ENCODE results near the gene AKAP17A.

AKAP17A gene

DNA sequence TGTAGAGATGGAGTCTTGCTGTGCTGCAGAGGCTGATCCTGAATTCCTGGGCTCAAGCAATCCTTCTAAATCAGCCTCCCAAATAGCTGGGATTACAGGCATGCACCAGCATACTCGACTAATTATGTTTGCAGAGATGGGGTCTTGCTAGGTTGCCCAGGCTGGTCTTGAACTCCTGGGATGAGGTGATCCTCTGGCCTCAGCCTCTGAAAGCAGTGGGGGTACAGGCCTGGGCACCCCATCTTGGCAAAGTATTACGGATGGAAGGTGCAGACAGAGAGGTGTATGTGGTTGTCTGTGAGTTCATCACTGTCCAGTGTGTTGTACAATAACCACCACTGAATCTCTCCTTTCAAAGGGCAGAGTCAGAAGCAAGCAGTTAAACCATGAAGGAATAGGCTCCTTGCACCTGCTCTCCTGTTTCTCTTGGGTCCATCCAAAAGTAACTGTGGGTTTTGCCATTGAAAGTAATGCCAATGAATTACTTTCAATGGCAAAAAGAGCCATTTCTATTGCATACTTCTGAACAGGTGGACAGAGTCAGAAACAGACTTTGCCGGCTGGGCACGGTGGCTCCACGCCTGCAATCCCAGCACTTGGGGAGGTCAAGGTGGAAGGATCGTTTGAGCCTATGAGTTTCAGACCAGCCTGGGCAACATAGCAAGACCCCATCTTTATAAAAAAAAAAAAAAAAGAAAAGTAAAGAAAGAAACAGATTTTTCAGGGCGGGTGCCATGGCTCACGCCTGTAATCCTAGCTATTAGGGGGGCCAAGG lies 7.0 kb upstream of the AKAP17A start:
- no peak for DNase-seq

DNA sequence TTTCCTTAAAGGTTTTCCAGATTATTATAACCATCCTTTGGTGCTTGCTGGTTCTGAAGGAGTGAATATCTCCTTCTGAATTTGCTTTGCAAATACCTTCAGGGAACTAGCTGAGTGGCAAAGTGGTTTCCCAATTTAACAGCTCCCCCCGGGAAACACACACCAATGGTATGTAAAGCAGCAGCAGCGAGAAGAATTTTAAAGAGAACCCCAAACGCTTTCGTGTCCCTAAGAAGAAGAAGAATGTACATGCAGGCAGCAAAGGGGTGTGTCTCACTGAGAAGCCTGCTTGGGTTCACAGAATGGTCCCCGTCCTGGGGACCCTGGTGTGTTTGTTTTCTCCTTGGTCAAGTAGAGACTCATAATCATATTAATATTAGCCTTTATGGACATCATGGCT lies 4.2 kb upstream of the AKAP17A start:
- no peak for DNase-seq

GRCh38 chrX:1589356-1590130 lies 1.9 kb upstream of the AKAP17A start:
- no peak for DNase-seq

GRCh38 chrX:1591863-1592469 lies 562 bp downstream of the AKAP17A start:
- DNase-seq, result peak; percentile 20 to 47 (median 28)

- DNase-seq, result peak; percentile 62 to 75 (median 71)
Measured at GRCh38 chrX:1592470-1593142, 1.2 kb downstream of the AKAP17A start.

- DNase-seq, result no peak
Measured at GRCh38 chrX:1593286-1594271, 2.2 kb downstream of the AKAP17A start.

GRCh38 chrX:1595711-1596060 lies 4.3 kb downstream of the AKAP17A start:
- no peak for DNase-seq

- no peak for DNase-seq
Measured at GRCh38 chrX:1596676-1597344, 5.4 kb downstream of the AKAP17A start.

- no peak for DNase-seq
Measured at GRCh38 chrX:1597345-1598020, 6.1 kb downstream of the AKAP17A start.

- no peak for DNase-seq
Measured at GRCh38 chrX:1598021-1598875, 6.8 kb downstream of the AKAP17A start.

DNA sequence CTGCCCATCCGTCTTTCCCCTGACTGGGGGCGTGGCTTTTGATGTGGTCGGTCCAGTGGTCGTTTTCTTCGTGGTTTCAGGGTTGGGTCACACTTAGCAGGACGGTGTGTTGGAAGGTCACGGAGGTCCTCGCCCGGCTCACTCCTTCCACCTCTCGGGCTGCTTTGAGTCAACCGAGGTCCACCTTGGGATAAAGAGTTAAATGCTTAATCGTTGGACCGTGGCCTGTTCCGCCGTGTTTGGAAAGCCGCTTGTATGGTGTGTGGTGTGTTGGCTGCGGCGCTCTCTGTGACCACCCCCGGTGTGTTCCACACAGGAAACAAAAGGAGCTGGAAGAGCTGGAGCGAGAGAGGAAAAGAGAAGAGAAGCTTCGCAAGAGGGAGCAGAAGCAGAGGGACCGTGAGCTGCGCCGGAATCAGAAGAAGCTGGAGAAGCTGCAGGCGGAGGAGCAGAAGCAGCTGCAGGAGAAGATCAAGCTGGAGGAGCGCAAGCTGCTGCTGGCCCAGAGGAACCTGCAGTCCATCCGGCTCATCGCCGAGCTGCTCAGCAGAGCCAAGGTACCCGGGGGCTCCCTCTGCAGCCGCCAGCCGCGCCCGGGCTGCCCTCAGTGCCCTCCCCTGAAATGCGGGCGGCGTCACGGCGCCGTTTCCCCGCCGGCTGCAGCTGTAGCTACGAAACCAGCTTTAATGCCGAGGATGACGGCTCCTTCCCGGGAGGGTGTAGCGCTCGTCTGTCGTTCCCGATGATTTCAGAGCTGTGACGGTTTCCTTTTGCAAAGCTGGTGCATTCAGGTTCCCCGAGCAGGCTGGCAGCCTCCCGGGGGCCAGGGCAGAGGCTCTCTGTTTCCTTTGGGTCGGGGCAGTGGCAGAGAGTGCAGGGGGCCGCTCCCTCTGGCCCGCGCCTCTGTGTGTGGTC lies 7.7 kb downstream of the AKAP17A start:
- no peak for DNase-seq

DNA sequence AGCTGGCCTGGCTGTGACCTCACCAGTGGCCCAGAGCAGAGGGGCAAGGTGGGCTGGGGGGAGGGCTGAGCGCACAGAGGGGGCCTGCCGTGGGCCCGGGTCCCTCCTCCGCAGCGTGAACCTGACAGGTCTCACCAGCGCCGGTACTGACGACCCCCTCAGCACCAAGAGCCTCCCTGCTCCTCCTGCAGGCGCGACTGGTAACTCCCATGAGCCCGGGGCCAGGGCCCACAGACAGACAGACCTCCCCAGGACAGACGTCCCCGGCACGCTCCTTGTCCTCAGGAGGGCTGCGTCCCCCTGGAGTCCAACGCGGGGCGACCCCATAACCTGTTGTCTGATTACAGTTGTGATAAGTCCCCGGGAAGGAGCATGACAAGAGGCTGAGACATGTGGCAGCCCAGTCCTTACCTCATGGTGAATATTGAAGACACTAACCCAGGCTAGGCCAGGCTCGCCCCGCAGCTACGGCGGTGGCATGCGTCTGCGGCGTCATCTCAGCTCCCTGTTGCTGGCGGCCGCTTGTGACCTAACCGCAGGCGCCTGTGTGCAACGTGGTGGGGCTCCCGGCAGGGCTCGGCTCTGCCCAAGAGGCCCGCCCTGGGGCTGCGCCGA lies 8.5 kb downstream of the AKAP17A start:
- no peak for DNase-seq

- no peak for DNase-seq
Measured at GRCh38 chrX:1600406-1601050, 9.1 kb downstream of the AKAP17A start.

- no peak for DNase-seq
Measured at GRCh38 chrX:1601051-1601767, 9.8 kb downstream of the AKAP17A start.

DNA sequence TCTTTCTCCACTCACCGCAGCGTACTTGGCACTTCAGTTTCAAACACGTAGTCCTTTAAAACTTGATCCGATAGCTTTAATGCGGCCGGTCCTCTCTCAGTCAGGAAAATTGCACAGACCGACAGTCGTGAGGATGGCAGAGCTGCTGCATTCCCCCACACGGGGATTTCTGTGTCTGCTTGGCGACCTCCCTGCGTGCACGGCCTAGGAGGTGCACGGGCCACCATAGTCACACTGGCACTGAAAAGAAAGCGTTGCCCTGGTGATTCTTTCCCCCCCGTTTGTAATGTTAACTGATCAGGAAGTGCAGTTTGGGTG lies 10.3 kb downstream of the AKAP17A start:
- no peak for DNase-seq

DNA sequence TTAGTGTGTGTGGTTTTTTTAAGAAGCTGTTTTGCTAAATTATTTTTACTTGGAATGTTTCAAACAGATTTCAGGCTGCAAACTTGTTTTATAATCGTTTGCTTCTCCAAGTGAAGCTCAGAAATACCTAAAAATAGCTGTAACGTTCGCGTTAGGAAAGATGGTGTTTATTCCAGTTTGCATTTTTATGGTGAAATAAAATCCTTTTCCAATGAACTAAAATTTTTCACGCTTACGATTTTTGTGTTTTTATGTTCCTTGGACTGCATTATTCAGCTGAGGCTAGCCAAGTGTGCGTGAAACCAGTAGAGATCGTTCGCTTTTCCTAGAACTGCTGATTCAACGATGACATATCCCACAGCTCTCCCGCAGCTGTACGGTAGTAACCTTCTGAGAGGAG lies 10.9 kb downstream of the AKAP17A start:
- no peak for DNase-seq

GRCh38 chrX:1606496-1606895 lies 15.1 kb downstream of the AKAP17A start:
- no peak for DNase-seq
